ENCODE results near the gene OGFR.

The OGFR gene

GRCh38 chr20:62823688-62824475 lies 19.2 kb downstream of the OGFR start:
- no peaks in the 10 kb centered on the region for H3K9me3 ChIP-seq

DNA sequence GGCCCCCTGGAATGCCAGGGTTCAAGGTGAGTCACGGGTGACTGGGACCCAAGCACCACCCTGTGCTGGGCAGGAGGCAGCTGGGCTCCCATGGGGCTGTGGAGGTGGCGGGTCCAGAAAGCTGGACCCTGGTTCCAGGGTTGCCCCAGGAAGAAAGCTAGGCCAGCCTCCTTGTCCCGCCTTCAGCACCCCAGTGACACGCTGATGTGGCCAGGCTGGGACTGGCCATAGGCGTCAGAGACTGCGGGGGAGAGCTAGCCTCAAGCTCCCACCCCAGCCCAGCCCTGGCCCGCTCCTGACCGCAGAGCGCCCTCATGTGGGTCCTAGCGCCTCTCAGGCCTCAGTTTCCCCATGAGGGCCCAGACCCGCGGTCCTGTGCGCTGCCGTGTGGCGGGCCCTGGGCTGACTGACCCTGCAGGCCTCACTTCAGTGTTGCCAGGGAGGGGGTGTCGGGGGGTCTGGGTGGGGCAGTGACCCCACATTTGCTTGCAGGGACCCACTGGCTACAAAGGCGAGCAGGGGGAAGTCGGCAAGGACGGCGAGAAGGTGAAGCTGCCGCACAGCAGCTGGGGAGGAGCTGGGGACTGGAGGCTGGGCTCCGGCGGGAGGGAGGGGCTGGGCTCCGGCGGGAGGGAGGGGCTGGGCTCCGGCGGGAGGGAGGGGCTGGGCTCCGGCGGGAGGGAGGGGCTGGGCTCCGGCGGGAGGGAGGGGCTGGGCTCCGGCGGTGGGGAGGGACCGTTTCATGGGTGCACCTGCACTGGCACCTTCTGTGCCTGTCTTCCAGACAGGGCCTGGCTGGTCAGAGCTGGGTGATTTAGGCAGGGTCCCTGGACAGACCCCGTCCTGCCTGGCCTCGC lies 20.1 kb downstream of the OGFR start:
- Histone ChIP-seq H3K27me3 (peaks cover 30% of the 10 kb centered on the region), H3K36me3 (no peaks in the 10 kb centered on the region), H3K4me3 (ENCODE audit: low read depth in 1 of 2, low read length in 1 of 2) (peak overlapping the region; percentile 43 to 49), H3K9me3 (no peaks in the 10 kb centered on the region), H3K4me1 (ENCODE audit: control insufficient read depth in 1 of 2, insufficient read depth in 1 of 2, low read depth in 1 of 2, low read length in 1 of 2) (peaks cover 7 to 9% of the 10 kb centered on the region in 2 experiments), H3K27ac (no peak overlapping the region)
- TF ChIP-seq CTCF (IDR thresholded peaks at IDR 0.05): no peak

More at GRCh38 chr20:62823688-62824475, 19.2 kb downstream of the OGFR start:
- Histone ChIP-seq H3K4me1 (ENCODE audit: control insufficient read depth in 1 of 2, insufficient read depth in 1 of 2, low read depth in 1 of 2, low read length in 1 of 2) (peaks cover 7 to 9% of the 10 kb centered on the region in 2 experiments), H3K27ac (no peak overlapping the region), H3K36me3 (no peaks in the 10 kb centered on the region), H3K4me3 (ENCODE audit: low read depth in 1 of 2, low read length in 1 of 2) (peak overlapping the region in 1 of 2 experiments; percentile 49), H3K27me3 (peaks cover 38% of the 10 kb centered on the region)
- TF ChIP-seq CTCF (IDR thresholded peaks at IDR 0.05): no peak

- peaks cover 9 to 10% of the 10 kb centered on the region in 2 experiments for H3K4me1 ChIP-seq (ENCODE audit: control insufficient read depth in 1 of 2, insufficient read depth in 1 of 2, low read depth in 1 of 2, low read length in 1 of 2)
- no peak overlapping the region for H3K27ac ChIP-seq
- peaks cover 22% of the 10 kb centered on the region for H3K27me3 ChIP-seq
- no peak for TF ChIP-seq CTCF (IDR thresholded peaks at IDR 0.05)
- no peaks in the 10 kb centered on the region for H3K9me3 ChIP-seq
- no peak overlapping the region for H3K4me3 ChIP-seq (ENCODE audit: low read depth in 1 of 2, low read length in 1 of 2)
- H3K36me3 ChIP-seq: no peaks in the 10 kb centered on the region
Measured at GRCh38 chr20:62825333-62825985, 20.8 kb downstream of the OGFR start.

DNA sequence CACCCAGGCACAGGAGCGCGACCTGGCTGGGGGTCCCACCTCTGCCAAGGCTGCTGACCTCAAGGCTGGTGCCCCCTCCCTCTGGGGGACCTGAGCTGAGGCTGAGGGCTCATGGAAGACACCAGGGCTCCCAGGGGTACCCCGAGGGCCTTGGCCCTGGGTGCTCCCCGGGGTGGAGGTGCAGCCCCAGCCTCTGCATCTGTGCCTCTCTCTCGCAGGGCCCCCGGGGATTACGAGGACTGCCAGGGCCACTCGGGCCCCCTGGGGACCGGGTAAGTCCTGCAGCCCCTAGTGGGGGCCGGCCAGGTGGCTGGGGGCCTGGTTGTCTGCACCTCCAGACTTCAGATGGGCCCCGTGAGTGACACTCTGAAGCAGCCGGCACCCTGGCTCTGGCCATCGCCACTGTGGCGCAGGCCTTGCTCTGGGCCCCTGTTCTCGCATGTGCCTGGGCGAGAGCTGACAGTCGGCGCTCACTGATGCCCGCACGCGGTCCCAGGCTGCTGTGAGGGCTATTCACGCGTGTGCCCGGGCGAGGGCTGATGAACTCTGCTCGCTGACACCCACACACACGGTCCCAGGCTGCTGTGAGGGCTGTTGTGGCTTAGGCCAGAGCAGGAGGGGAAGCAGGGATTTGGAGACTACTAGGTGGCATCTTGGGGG lies 21.5 kb downstream of the OGFR start:
- H3K27ac ChIP-seq: no peak overlapping the region
- peaks cover 13 to 15% of the 10 kb centered on the region in 2 experiments for H3K4me1 ChIP-seq (ENCODE audit: control insufficient read depth in 1 of 2, insufficient read depth in 1 of 2, low read depth in 1 of 2, low read length in 1 of 2)
- H3K4me3 ChIP-seq (ENCODE audit: low read depth in 1 of 2, low read length in 1 of 2): no peak overlapping the region
- no peaks in the 10 kb centered on the region for H3K36me3 ChIP-seq
- H3K27me3 ChIP-seq: peaks cover 16% of the 10 kb centered on the region
- no peaks in the 10 kb centered on the region for H3K9me3 ChIP-seq
- TF ChIP-seq CTCF (IDR thresholded peaks at IDR 0.05): no peak

All from neutrophil (primary cell).